Esophagus muscularis mucosa (tissue), 4 donors: Measurements from ENCODE around the gene ABCC8. TPM values are rescaled to one million over a fixed set of nuclear protein-coding genes. Genes with fewer than 3 reads are reported as not detected.
A peak's percentile ranks its signal among the peaks of the same experiment; 100 is the strongest.

ENCODE experiments used
- DNase-seq: peaks from one replicate; pipeline ENCODE4 v3.0.0-alpha.2; 2017; ENCODE audit errors: extremely low spot score
- H3K27ac ChIP-seq, 4 donors: fragments of 200-600 bp; sonication (generic); replicated peaks in 1 of 4; 1 replicate in 3 of 4; 2 replicates in 1 of 4; pipeline ENCODE4 v1.5.1; 2016 to 2019; ENCODE audit warnings: mild to moderate bottlenecking in 1 of 4
- H3K27me3 ChIP-seq, 4 donors: fragments of 200-600 bp; sonication (generic); one replicate each; pipeline versions ENCODE4 v1.5.1 to v1.6.0; 2016 to 2019
- H3K36me3 ChIP-seq, 4 donors: fragments of 200-600 bp; sonication (generic); one replicate each; pipeline ENCODE4 v1.5.1; 2016 to 2019
- H3K4me1 ChIP-seq, 4 donors: fragments of 200-600 bp; sonication (generic); one replicate each; pipeline ENCODE4 v1.5.1; 2016 to 2019
- H3K4me3 ChIP-seq, 4 donors: fragments of 200-600 bp; sonication (generic); 1 replicate in 2 of 4; 2 replicates in 2 of 4; pipeline ENCODE4 v1.5.1; 2016 to 2019; ENCODE audit warnings: mild to moderate bottlenecking in 4 of 4, moderate library complexity in 1 of 4
- H3K9me3 ChIP-seq, 4 donors: fragments of 200-600 bp; sonication (generic); 1 replicate in 3 of 4; 2 replicates in 1 of 4; pipeline ENCODE4 v1.5.1; 2016 to 2019
- CTCF ChIP-seq, 3 experiments: fragments of 200-600 bp in 2 of 3; fragments of 450-650 bp in 1 of 3; sonication (generic) in 2 of 3; IDR thresholded peaks; one replicate each; pipeline ENCODE4 v1.5.1; 2017 to 2019; ENCODE audit warnings: antibody characterized with exemption in 3 of 3, mild to moderate bottlenecking in 2 of 3, moderate library complexity in 1 of 3
- EP300 ChIP-seq: sonication (generic); formaldehyde crosslinking; IDR thresholded peaks from one replicate; pipeline ENCODE4 v1.6.1; 2017; ENCODE audit warnings: antibody characterized with exemption
- POLR2A ChIP-seq: fragments of 450-650 bp; IDR thresholded peaks from one replicate; pipeline ENCODE4 v1.6.1; 2017; ENCODE audit warnings: antibody characterized with exemption, moderate library complexity, mild to moderate bottlenecking, low read depth
- POLR2AphosphoS5 ChIP-seq, 2 donors: sonication (generic); formaldehyde crosslinking; IDR thresholded peaks; one replicate each; pipeline ENCODE4 v1.6.1; 2017; ENCODE audit warnings: antibody characterized with exemption in 2 of 2
- WGBS: methylation state at CpG from one replicate; pipeline ENCODE4 v1.1.5; 2018; 5-methylcytosine and 5-hydroxymethylcytosine counted together
- intact Hi-C: fragments of 100-400 bp; cut with DNase I; formaldehyde crosslinking; loops from one replicate; pipeline ENCODE4 v1.15.1; 2023
- total RNA-seq, 4 donors: library from RNA; depleted of rRNA; stranded (reverse); fragments of >200 nt; gene quantifications; one replicate each; pipeline versions ENCODE4 v1.1.0 to v1.2.1, GENCODE V29; 2016

The ABCC8 gene
- total RNA-seq, 4 donors from 2014 or later = 0.63 to 2.5 (median 1.7) TPM

- intact Hi-C loops = no loop called here
- Histone ChIP-seq H3K4me3 (no peak overlapping the region), H3K36me3 (no peaks in the 10 kb centered on the region), H3K27ac (no peak overlapping the region), H3K9me3 (no peaks in the 10 kb centered on the region), H3K4me1 (peaks cover 16 to 20% (median 17%) of the 10 kb centered on the region in 4 donors), H3K27me3 (no peaks in the 10 kb centered on the region)
- TF ChIP-seq POLR2A (no peak), POLR2AphosphoS5 (IDR thresholded peaks at IDR 0.05) (no peak), CTCF (IDR thresholded peaks at IDR 0.05) (no peak), EP300 (no peak)
- DNase-seq = no peak
- 54% methylated on average over 2 of the region's 2 CpGs for WGBS
Measured at GRCh38 chr11:17512101-17512500, 35.5 kb upstream of the ABCC8 start.

GRCh38 chr11:17511571-17511970 lies 34.9 kb upstream of the ABCC8 start:
- H3K4me1 ChIP-seq = peaks cover 16 to 20% (median 17%) of the 10 kb centered on the region in 4 donors
- no peak overlapping the region for H3K27ac ChIP-seq
- DNase-seq = no peak
- WGBS = 77% methylated on average over 3 of the region's 3 CpGs
- TF ChIP-seq POLR2A (no peak), CTCF (IDR thresholded peaks at IDR 0.05) (no peak), POLR2AphosphoS5 (IDR thresholded peaks at IDR 0.05) (no peak), EP300 (no peak)
- H3K4me3 ChIP-seq = no peak overlapping the region
- intact Hi-C loops = no loop called here
- H3K27me3 ChIP-seq = no peaks in the 10 kb centered on the region
- H3K9me3 ChIP-seq = no peaks in the 10 kb centered on the region
- no peaks in the 10 kb centered on the region for H3K36me3 ChIP-seq

GRCh38 chr11:17510507-17511206 lies 34.0 kb upstream of the ABCC8 start:
- TF ChIP-seq POLR2A = no peak
- TF ChIP-seq POLR2AphosphoS5 (IDR thresholded peaks at IDR 0.05) = no peak
- TF ChIP-seq CTCF (IDR thresholded peaks at IDR 0.05) = no peak
- TF ChIP-seq EP300 = no peak
- WGBS = 85% methylated on average over 4 of the region's 4 CpGs
- Histone ChIP-seq H3K9me3 (no peaks in the 10 kb centered on the region), H3K27me3 (no peaks in the 10 kb centered on the region), H3K4me3 (no peak overlapping the region), H3K36me3 (no peaks in the 10 kb centered on the region), H3K4me1 (peaks cover 16 to 20% (median 17%) of the 10 kb centered on the region in 4 donors), H3K27ac (no peak overlapping the region)
- intact Hi-C loops = no loop called here
- DNase-seq = no peak

- intact Hi-C loops = no loop called here
- no peaks in the 10 kb centered on the region for H3K36me3 ChIP-seq
- H3K4me3 ChIP-seq = no peak overlapping the region
- H3K27me3 ChIP-seq = no peaks in the 10 kb centered on the region
- H3K9me3 ChIP-seq = no peaks in the 10 kb centered on the region
- WGBS = 48% methylated on average over 3 of the region's 3 CpGs
- no peak for DNase-seq
- H3K4me1 ChIP-seq = peaks cover 17 to 20% (median 18%) of the 10 kb centered on the region in 4 donors
- TF ChIP-seq POLR2AphosphoS5 (IDR thresholded peaks at IDR 0.05) = no peak
- TF ChIP-seq EP300 = no peak
- TF ChIP-seq POLR2A = no peak
- TF ChIP-seq CTCF (IDR thresholded peaks at IDR 0.05) = no peak
- peak overlapping the region in 1 of 4 donors; percentile 10 for H3K27ac ChIP-seq
Measured at GRCh38 chr11:17508791-17509190, 32.1 kb upstream of the ABCC8 start.

GRCh38 chr11:17508306-17508705 lies 31.7 kb upstream of the ABCC8 start:
- WGBS = 32% methylated on average over 3 of the region's 3 CpGs

More at GRCh38 chr11:17508306-17508705, 31.7 kb upstream of the ABCC8 start:
- Histone ChIP-seq H3K4me1 (peaks cover 17 to 20% (median 18%) of the 10 kb centered on the region in 4 donors), H3K27me3 (no peaks in the 10 kb centered on the region), H3K4me3 (no peak overlapping the region), H3K9me3 (no peaks in the 10 kb centered on the region), H3K27ac (peak overlapping the region in 2 of 4 donors; percentile 57 to 66), H3K36me3 (no peaks in the 10 kb centered on the region)
- intact Hi-C loops = no loop called here
- TF ChIP-seq POLR2AphosphoS5 (IDR thresholded peaks at IDR 0.05) (peak; percentile 36 to 44), POLR2A (no peak), EP300 (no peak), CTCF (IDR thresholded peaks at IDR 0.05) (no peak)
- no peak for DNase-seq
